GM18873 (cell line): ENCODE data around the gene OR2B2.
"Not testable (repeated sequence)": the region's sequence is repeated elsewhere in the genome, so short reads cannot be mapped to it uniquely, and the experiment has no call there.

ENCODE experiments used
- ATAC-seq: cut with Tn5 transposase; IDR thresholded peaks from one replicate; pipeline ENCODE4 v1.9.1; 2021; ENCODE audit warnings: mild to moderate bottlenecking, moderate library complexity, moderate number of reproducible peaks; ENCODE audit not compliant: unreplicated experiment, low FRiP score

The OR2B2 gene

GRCh38 chr6:27911956-27912446, at the start of gene OR2B2:
Gene OR2B2, minus strand, starts transcription at chr6:27912396. Its CDS starts 77 bp downstream, at chr6:27912319.
- ATAC-seq, result no peak

DNA sequence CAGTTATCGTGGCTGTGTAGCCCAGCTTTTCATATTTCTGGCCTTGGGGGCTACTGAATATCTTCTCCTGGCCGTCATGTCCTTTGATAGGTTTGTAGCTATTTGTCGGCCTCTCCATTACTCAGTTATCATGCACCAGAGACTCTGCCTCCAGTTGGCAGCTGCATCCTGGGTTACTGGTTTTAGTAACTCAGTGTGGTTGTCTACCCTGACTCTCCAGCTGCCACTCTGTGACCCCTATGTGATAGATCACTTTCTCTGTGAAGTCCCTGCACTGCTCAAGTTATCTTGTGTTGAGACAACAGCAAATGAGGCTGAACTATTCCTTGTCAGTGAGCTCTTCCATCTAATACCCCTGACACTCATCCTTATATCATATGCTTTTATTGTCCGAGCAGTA, 45.3 kb upstream of the OR2B2 start:
- ATAC-seq, result no peak

GRCh38 chr6:27956941-27957340, 44.7 kb upstream of the OR2B2 start, which contains the start of gene OR2B6:
Gene OR2B6, plus strand, starts transcription at chr6:27957241. Its CDS starts 0 bp downstream, at chr6:27957241.
- no peak for ATAC-seq

GRCh38 chr6:27951040-27951439, 38.8 kb upstream of the OR2B2 start:
- no peak for ATAC-seq

DNA sequence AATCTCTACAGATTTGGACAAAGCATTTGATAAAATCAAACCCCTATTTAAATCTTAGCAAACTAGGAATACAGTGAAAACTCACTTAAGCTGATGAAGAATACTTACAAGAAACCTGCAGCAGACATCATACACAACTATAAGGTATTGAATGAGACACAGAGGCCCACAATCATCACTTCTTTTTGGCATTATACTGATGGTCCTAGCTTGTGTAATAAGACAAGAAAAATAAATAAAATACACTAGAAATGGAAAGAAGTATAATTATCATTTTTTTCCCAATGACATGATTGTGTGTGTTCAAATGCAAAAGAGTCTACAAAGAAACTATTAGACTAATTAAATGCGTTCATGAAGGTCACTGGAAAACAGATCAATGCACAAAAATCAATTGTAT, 36.0 kb upstream of the OR2B2 start:
- ATAC-seq, result no peak

DNA sequence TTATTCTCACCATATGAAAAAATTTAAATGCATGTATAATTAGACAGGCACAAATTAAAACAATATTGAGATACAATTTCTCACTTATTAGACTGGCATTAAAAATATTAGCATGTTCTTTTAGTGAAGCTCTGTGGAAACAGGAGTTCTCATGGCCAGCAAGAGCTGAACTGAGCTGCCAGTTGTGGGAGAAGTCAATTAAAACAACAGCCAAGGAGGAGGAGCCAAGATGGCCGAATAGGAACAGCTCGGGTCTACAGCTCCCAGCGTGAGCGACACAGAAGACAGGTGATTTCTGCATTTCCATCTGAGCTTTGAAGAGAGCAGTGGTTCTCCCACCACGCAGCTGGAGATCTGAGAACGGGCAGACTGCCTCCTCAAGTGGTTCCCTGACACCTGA, 30.9 kb upstream of the OR2B2 start:
- ATAC-seq, result not testable (repeated sequence)

DNA sequence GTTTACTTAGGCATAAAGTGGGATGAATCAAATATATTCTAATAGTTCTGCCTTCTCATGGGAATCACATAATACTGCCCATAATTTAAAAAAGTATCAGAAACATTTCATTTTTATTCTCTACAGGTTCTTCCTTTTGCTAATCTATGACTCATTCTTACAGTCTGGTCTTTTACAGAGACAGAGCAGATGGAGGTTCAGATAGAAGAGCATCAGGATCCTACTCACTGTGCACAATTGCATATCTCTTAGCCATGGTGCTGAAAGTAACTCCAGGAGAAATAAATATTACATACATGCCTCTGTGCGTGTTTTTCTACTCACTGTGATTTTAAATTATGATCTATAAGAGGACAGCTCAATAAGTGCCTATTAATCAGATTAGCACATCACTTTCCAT, 28.6 kb upstream of the OR2B2 start:
- ATAC-seq, result no peak

- no peak for ATAC-seq
Observed at GRCh38 chr6:27931209-27931608, 19.0 kb upstream of the OR2B2 start.

DNA sequence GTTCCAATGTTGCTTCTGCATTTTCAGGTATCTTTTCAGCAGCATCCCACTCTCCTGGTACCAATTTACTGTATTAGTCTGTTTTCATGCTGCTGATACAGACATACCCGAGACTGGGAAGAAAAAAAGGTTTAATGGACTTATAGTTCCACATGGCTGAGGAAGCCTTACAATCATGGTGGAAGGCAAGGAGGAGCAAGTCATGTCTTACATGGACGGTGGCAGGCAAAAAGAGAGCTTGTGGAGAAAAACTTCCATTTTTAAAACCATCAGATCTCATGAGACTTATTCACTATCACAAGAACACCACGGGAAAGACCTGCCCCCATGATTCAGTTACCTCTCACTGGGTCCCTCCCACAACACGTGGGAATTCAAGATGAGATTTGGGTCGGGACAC, 17.7 kb upstream of the OR2B2 start:
- ATAC-seq, result not testable (repeated sequence)

DNA sequence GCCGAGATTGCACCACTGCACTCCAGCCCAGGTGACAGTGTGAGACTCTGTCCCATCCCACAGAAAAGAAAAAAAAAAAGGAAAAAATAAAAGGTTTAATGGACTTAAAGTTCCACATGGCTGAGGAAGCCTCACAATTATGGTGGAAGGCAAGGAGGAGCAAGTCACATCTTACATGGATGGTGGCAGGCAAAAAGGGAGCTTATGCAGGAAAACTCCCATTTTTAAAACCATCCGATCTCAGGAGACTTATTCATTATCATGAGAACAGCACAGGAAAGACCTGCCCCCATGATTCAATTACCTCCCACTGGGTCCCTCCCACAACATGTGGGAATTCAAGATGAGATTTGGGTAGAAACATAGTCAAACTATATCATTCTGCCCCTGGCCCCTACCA, 15.8 kb upstream of the OR2B2 start:
- ATAC-seq, result not testable (repeated sequence)

GRCh38 chr6:27924179-27924578, 12.0 kb upstream of the OR2B2 start:
- ATAC-seq, result no peak

DNA sequence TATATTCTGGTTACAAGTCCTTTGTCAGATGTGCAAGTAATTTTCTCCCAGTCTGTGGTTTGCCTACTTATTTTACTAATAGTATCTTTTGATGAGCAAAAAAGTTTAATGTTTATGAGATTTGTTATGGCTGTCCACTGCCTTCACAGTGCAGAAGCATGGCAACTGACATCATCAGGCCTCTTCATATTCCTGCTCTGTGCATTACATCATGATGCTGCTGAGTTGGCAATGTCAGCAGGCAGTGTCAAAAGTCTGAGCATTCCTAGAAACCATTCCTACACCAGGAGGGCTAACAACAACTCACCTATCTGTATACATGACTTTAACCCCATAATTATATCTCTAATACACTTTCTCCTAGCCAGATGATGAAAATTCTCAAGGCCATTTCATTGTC, 10.8 kb upstream of the OR2B2 start:
- no peak for ATAC-seq

DNA sequence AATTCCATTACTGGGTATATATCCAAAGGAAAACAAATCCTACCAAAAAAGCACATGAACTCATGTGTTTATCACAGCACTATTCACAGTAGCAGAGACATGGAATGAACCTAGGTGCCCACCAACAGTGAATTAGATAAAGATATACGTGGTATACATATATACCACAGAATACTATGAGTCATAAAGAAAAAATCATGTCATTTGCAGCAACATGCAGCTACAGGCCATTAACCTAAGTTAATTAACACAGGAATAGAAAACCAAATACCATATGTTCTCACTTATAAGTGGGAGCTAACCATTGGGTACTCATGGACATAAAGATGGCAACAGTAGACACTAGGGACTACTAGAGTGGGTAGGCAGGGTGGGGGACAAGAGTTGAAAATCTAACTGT, 4.2 kb downstream of the OR2B2 start:
- no peak for ATAC-seq

DNA sequence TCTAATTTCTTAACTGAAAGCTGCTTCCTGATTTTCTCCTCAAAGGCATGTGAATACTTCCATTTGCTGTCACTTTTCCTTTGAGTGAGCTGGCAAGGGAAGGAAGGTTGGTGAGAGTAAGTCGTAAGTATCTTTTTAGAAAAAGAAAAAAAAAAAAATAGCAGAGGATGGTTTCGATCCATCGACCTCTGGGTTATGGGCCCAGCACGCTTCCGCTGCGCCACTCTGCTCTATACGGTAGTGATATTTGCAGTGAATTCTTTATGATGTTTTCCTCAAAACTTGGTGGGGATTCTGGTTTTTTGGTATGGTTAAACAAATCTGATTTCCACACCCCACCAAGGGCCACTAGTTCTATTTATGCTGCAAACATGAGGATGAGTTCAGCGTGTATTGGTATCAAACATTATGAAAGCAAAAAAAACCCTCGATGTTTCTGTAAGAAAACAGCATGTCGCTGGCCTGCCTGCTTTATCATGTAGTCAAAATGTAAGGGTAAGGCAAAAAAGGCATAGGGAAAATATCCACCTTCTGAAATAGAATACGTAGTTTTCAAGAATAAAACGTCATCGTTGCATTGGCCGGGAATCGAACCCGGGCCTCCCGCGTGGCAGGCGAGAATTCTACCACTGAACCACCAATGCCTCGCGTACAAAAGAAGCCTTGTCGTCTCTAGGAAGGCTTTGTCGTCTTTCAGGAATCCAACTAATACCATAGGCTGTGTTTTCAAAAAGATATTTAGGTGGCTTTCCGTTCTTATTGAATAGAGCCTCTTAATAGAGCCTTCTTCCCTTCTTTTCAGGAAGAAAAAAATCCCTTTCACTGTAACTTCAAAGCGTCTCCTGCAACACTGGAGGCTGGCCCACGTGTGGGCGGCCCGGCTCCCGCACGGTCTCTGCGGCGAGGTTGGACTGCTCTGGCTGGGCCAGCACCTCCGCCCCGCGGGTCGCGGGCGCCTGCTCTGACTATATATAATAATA, 9.6 kb downstream of the OR2B2 start:
- peak; percentile 53 for ATAC-seq

- no peak for ATAC-seq
Observed at GRCh38 chr6:27901801-27902200, 10.4 kb downstream of the OR2B2 start.

DNA sequence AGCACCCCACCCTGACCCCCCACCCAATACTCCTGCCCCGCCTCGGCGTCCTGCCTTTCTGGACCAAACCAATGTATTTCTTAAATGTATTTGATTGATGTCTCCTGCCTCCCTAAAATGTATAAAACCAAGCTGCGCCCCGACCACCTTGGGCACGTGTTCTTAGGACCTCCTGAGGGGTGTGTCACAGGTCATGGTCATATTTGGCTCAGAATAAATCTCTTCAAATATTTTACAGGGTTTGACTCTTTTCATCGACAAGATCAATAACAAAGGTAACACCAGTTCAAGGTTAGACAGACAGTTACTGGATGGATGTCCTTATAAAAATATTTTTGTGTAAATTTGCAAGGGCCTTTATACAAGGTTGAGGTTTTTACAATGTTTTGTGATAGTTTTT, 12.0 kb downstream of the OR2B2 start:
- ATAC-seq, result not testable (repeated sequence)

GRCh38 chr6:27899543-27899942, 12.7 kb downstream of the OR2B2 start:
- no peak for ATAC-seq

- no peak for ATAC-seq
Observed at GRCh38 chr6:27897580-27898206, 14.5 kb downstream of the OR2B2 start.

GRCh38 chr6:27896398-27896796, 15.8 kb downstream of the OR2B2 start:
- ATAC-seq, result no peak

GRCh38 chr6:27894839-27895762, 17.1 kb downstream of the OR2B2 start:
- no peak for ATAC-seq
